Measurements from ENCODE around the gene SCUBE3. TPM values are rescaled to one million over a fixed set of nuclear protein-coding genes. Genes with fewer than 3 reads are reported as not detected.

Gene SCUBE3
- polyA plus RNA-seq, 1 donor from 2014 or later, result 7.3 TPM

DNA sequence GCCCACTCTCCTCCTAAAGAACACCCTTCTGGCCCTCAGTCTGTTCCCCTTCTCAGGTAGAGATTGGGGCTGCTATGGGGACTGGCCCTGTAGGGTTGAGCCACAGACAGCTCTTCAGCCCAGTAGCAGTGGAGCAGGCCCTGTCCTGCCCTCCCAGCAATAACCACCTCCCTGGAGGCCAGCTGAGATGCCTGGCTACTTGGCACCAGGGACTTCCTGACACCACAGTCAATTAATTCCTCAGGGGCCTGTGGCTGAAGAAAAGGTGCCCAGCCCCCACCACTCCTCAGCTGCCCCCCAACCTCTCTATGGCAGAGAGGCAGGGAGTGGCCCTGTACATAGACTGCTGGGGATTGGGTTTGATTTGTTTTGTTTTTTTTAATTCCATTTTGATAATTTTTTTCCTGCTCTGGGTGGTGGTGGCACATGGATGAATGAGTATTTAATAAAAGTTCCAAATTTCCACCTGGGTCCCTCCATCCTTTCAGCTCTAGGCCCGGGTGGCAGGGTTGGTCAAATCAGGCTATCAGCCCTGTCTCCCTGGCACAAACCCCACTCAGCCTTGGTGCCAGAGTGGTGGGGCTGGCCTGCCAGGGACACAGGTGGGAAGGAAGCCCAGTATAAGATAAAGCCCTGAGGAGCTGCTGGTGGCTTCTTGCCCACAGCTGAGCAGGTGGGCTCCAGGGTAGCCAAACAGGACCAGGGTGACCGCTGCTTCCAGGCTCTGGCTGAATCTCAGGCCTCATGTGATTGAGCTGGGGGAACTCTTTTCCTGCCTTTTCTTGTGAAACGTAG is 82.0 kb downstream of the SCUBE3 start:
- Histone ChIP-seq H3K27ac (ENCODE audit: low read length) (no peak overlapping the region), H3K36me3 (ENCODE audit: insufficient read depth, low read length) (no peaks in the 10 kb centered on the region), H3K4me3 (ENCODE audit: low read length) (no peak overlapping the region), H3K9me2 (ENCODE audit: insufficient read depth, low read length) (no peaks in the 10 kb centered on the region), H3K79me2 (replicated peaks; ENCODE audit: insufficient read depth, low read length) (no peaks in the 10 kb centered on the region), H3K9me3 (ENCODE audit: low read length) (no peaks in the 10 kb centered on the region), H3K4me2 (ENCODE audit: low read length) (no peak overlapping the region), H2AFZ (ENCODE audit: low read depth, low read length) (no peak overlapping the region), H3K9ac (ENCODE audit: low read length) (no peak overlapping the region), H3F3A (ENCODE audit: insufficient read depth, low read length, poor library complexity, severe bottlenecking) (no peaks in the 10 kb centered on the region), H4K20me1 (ENCODE audit: insufficient read depth) (no peaks in the 10 kb centered on the region), H3K27me3 (ENCODE audit: insufficient read depth, low read depth, low read length) (no peaks in the 10 kb centered on the region)
- TF ChIP-seq CTCF (IDR thresholded peaks at IDR 0.05; ENCODE audit: poor library complexity, severe bottlenecking), result no peak

DNA sequence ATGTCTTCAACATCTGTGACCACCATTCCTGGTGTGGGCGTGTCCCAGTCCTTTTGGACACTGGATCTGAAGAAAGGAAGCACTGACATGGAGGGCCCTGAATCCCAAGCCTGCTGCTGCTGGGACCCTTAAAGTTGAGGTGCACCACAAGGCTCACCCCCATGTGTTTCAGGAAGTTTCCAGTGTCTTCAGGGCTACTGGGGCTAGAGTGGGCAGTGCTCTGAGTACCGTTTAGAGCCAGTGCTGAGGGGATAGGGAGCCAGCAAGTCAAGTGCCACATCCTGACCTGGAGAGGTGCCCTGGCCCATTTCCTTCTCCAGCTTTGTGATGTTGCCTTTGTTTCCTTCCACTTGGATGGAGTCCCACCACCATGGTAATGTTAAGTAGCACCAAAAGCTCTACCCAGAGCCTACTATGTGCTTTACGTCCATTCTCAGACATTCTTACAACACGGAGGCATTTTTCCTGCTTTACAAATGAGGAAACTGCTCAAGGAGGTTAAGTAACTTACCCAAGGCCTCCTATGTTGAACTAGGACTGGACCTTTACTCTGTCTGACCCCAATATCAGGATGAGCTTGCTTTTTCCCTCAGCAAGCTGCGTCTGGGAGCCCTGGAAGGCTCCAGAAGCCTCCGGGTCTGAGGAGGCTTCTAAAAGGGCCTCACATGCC is 83.3 kb downstream of the SCUBE3 start:
- Histone ChIP-seq H3F3A (ENCODE audit: insufficient read depth, low read length, poor library complexity, severe bottlenecking) (no peaks in the 10 kb centered on the region), H3K4me3 (ENCODE audit: low read length) (no peak overlapping the region), H2AFZ (ENCODE audit: low read depth, low read length) (no peak overlapping the region), H3K4me2 (ENCODE audit: low read length) (no peak overlapping the region), H3K9me3 (ENCODE audit: low read length) (no peaks in the 10 kb centered on the region), H4K20me1 (ENCODE audit: insufficient read depth) (no peaks in the 10 kb centered on the region), H3K79me2 (replicated peaks; ENCODE audit: insufficient read depth, low read length) (no peaks in the 10 kb centered on the region), H3K9me2 (ENCODE audit: insufficient read depth, low read length) (no peaks in the 10 kb centered on the region), H3K27ac (ENCODE audit: low read length) (no peak overlapping the region), H3K36me3 (ENCODE audit: insufficient read depth, low read length) (no peaks in the 10 kb centered on the region), H3K9ac (ENCODE audit: low read length) (no peak overlapping the region), H3K27me3 (ENCODE audit: insufficient read depth, low read depth, low read length) (no peaks in the 10 kb centered on the region)
- TF ChIP-seq CTCF (IDR thresholded peaks at IDR 0.05; ENCODE audit: poor library complexity, severe bottlenecking), result no peak
- no peak for TF ChIP-seq TAF1 (IDR thresholded peaks at IDR 0.05; ENCODE audit: low read depth)
- TF ChIP-seq RAD21 (conservative IDR thresholded peaks at IDR 0.05), result no peak
- no peak for TF ChIP-seq POLR2AphosphoS5 (IDR thresholded peaks at IDR 0.05)
- no peak for TF ChIP-seq MXI1 (conservative IDR thresholded peaks at IDR 0.05; ENCODE audit: poor library complexity, severe bottlenecking)
- TF ChIP-seq EP300 (conservative IDR thresholded peaks at IDR 0.05; ENCODE audit: poor library complexity, severe bottlenecking), result no peak
- TF ChIP-seq REST (IDR thresholded peaks at IDR 0.05; ENCODE audit: borderline replicate concordance), result no peak
- TF ChIP-seq SMC3 (conservative IDR thresholded peaks at IDR 0.05; ENCODE audit: poor library complexity), result no peak
- TF ChIP-seq EZH2 (IDR thresholded peaks at IDR 0.05; ENCODE audit: borderline replicate concordance, insufficient read depth, low read length, poor library complexity, severe bottlenecking), result no peak
